HG02884 (cell line): Measurements from ENCODE around the gene SEC63.
"Not testable (repeated sequence)": the region's sequence is repeated elsewhere in the genome, so short reads cannot be mapped to it uniquely, and the experiment has no call there.

Source experiments
- ATAC-seq: cut with Tn5 transposase; IDR thresholded peaks from one replicate; pipeline ENCODE4 v1.9.1; 2021; ENCODE audit warnings: mild to moderate bottlenecking, moderate library complexity; ENCODE audit not compliant: unreplicated experiment

The SEC63 gene

DNA sequence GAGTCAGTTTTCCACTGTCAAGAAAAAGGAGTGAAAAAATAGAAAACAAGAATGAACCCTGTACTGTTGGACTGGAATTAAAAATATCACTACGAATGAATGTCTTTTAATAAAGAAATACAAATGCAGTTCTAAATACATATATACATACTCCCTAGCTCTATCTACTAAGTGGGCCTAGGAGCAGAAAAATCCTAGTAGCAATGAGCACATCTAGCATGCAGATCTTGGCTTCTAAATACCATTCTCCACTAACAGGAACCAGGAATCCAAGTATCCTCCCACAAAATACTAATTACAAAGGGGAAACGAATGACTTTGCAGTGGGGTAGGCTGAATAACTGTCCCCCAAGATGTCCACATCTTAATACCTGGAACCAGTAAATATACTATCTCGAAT, 25.4 kb downstream of the SEC63 start:
- ATAC-seq, result no peak

GRCh38 chr6:107931894-107932293, 26.1 kb downstream of the SEC63 start:
- ATAC-seq, result no peak

GRCh38 chr6:107928984-107929383, 29.0 kb downstream of the SEC63 start:
- no peak for ATAC-seq

- not testable (repeated sequence) for ATAC-seq
Measured at GRCh38 chr6:107926697-107927544, 31.1 kb downstream of the SEC63 start.

DNA sequence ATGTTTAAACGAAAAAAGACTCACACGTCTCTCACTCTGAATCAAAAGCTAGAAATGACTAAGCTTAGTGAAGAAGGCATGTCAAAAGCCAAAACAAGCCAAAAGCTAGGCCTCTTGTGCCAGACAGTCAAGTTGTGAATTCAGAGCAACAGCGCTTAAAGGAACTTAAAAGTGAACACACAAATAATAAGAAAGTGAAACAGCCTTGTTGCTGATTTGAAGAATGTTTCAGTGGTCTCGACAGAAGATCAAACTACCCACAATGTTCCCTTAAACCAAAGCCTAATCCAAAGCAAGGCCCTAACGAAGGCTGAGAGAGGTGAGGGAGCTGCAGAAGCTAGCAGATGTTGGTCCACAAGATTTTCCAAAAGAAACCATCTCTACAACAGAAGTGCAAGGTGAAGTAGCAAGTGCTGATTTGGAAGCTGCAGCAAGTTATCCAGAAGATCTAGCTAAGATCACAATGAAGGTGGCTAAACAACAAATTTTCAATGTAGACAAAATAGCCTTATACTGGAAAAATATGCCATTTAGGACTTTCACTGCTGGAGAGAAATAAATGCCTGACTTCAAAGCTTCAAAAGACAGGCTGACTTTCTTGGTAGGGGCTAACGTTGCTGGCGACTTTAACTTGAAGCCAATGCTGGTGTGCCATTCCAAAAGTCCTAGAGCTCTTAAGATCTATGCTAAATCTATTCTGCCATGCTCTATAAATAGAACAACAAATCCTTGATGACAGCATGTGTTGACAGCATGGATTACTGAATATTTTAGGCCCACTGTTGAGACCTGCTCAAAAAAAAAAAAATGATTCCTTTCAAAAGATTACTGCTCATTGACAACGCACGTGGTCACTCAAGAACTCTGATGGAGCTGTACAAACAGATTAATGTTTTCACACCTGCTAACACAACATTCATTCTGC, 40.3 kb downstream of the SEC63 start:
- no peak for ATAC-seq

DNA sequence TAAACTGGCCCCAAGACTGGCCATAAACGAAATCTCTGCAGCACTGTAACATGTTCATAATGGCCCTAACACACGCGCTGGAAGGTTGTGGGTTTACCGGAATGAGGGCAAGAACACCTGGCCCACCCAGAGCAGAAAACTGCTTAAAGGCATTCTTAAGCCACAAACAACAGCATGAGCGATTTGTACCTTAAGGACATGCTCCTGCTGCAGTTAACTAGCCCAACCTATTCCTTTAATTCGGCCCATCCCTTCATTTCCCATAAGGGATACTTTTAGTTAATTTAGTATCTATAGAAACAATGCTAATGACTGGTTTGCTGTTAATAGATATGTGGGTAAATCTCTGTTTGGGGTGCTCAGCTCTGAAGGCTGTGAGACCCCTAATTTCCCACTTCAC, 41.0 kb downstream of the SEC63 start:
- ATAC-seq, result not testable (repeated sequence)

- no peak for ATAC-seq
Measured at GRCh38 chr6:107911692-107912091, 46.3 kb downstream of the SEC63 start.

- ATAC-seq, result no peak
Measured at GRCh38 chr6:107894809-107895396, 63.1 kb downstream of the SEC63 start.

- ATAC-seq, result not testable (repeated sequence)
Measured at GRCh38 chr6:107890431-107890830, 67.6 kb downstream of the SEC63 start.

GRCh38 chr6:107885950-107886349, 72.1 kb downstream of the SEC63 start:
- not testable (repeated sequence) for ATAC-seq

GRCh38 chr6:107879941-107880340, 78.1 kb downstream of the SEC63 start:
- ATAC-seq, result no peak

GRCh38 chr6:107877968-107878367, 80.0 kb downstream of the SEC63 start:
- no peak for ATAC-seq

- no peak for ATAC-seq
Measured at GRCh38 chr6:107871976-107872375, 86.0 kb downstream of the SEC63 start.

GRCh38 chr6:107871512-107871911, 86.5 kb downstream of the SEC63 start:
- not testable (repeated sequence) for ATAC-seq

- no peak for ATAC-seq
Measured at GRCh38 chr6:107871016-107871415, 87.0 kb downstream of the SEC63 start.

- no peak for ATAC-seq
Measured at GRCh38 chr6:107870381-107870780, 87.6 kb downstream of the SEC63 start.

DNA sequence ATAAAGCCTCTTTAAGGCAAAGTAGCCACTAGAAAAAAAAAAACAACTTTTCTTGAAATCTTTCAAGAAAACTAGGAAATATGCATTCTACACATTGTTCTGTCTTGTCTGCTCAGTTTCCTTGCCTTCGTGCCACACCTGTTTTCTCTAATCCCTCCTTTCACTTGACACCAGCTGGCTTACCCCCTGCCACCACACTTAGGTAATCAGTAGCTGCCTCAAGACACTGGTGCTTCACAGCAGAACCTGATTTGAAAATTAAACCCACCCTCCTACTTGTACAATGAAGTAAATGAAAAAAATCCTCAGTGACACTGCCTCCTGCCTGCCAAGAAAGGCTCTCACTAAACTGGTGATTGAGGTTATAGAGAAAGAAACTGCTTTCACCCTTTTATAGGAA, 88.1 kb downstream of the SEC63 start:
- ATAC-seq, result no peak

- no peak for ATAC-seq
Measured at GRCh38 chr6:107868867-107869611, 89.0 kb downstream of the SEC63 start.

GRCh38 chr6:107867302-107867615, 90.7 kb downstream of the SEC63 start:
- no peak for ATAC-seq

DNA sequence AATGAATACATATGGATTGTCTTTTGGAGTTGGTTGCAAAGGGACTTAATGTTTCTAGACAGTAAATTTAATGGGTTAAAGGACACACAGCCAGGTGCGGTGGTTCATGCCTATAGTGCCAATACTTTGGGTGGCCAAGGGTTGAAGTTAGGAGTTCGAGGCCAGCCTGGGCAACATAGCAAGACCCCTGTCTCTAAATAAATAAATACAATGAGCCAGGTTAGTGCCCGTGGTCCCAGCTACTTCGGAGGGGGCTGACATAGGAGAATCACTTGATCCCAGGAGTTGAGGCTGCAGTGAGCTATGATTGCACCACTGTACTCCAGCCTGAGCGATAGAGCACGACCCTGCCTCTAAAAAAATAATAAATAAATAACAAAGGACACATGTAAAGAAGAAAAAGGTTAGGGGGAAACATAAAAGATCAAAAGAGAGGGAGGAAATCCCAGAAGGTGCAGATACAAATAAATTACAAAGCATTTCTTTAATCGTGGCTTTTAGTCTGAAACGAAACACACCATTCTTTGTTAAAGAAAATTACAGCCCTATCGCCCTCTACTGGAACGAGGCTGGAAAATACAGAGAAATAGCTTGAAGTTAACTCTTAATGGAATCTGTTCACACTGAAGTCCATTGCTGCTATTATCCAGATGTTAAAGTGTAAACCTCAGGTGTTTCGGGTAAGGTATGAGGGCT, 91.3 kb downstream of the SEC63 start:
- no peak for ATAC-seq
